H1 (cell line): Measurements from ENCODE around the gene NUP42. TPM values are rescaled to one million over a fixed set of nuclear protein-coding genes. Genes with fewer than 3 reads are reported as not detected.

Experiments
- CTCF ChIA-PET: fragments of 300-600 bp; sonication (Branson Sonifier 250); formaldehyde crosslinking; loops from one replicate; lab custom pipeline; 2021; ENCODE audit not compliant: partially characterized antibody; lab: Charles Lee
- POLR2A ChIA-PET: fragments of 300-600 bp; sonication (Branson Sonifier 250); formaldehyde crosslinking; loops from one replicate; lab custom pipeline; 2021; ENCODE audit warnings: inconsistent platforms; ENCODE audit not compliant: partially characterized antibody; lab: Charles Lee
- DNase-seq, 2 experiments: peaks; one replicate each; pipeline versions ENCODE4 v3.0.0 to v3.0.0-alpha.2; 2010 to 2022; ENCODE audit warnings: low spot score in 2 of 2, low read depth in 1 of 2, mixed read lengths in 1 of 2
- FAIRE-seq: peaks from 2 replicates; lab custom pipeline; 2011; peaks lifted over from hg19 to GRCh38; lab: Jason Lieb, UNC
- H2AFZ ChIP-seq: 2 replicates; pipeline ENCODE4 v1.8.1; 2012; ENCODE audit warnings: low read length, inconsistent platforms
- H2AK5ac ChIP-seq: 2 replicates; pipeline ENCODE4 v1.6.1; 2013; ENCODE audit warnings: low read depth, low read length
- H2BK120ac ChIP-seq: replicated peaks from 2 replicates; pipeline ENCODE3; 2013; ENCODE audit warnings: low read depth, low read length, inconsistent platforms
- H2BK12ac ChIP-seq: 2 replicates; pipeline ENCODE4 v1.6.1; 2013; ENCODE audit warnings: low read depth, low read length
- H2BK15ac ChIP-seq: 2 replicates; pipeline ENCODE4 v1.6.1; 2013; ENCODE audit warnings: low read length
- H2BK20ac ChIP-seq: 2 replicates; pipeline ENCODE4 v1.6.1; 2013; ENCODE audit warnings: low read length
- H2BK5ac ChIP-seq: 2 replicates; pipeline ENCODE4 v1.6.1; 2013; ENCODE audit warnings: low read depth, low read length
- H3K14ac ChIP-seq: 2 replicates; pipeline ENCODE4 v1.6.1; 2013; ENCODE audit warnings: inconsistent platforms; ENCODE audit not compliant: insufficient read length
- H3K18ac ChIP-seq: 2 replicates; pipeline ENCODE4 v1.6.1; 2013; ENCODE audit warnings: low read length; ENCODE audit errors: extremely low read depth
- H3K23ac ChIP-seq: 2 replicates; pipeline ENCODE4 v1.6.1; 2013; ENCODE audit warnings: inconsistent platforms; ENCODE audit not compliant: insufficient read length
- H3K23me2 ChIP-seq: 2 replicates; pipeline ENCODE4 v1.6.1; 2013; ENCODE audit warnings: low read depth, low read length
- H3K27ac ChIP-seq: 2 replicates; pipeline ENCODE4 v1.6.1; 2011; ENCODE audit warnings: low read depth, low read length, inconsistent platforms
- H3K27me3 ChIP-seq, 4 experiments: replicated peaks in 1 of 4; 1 replicate in 1 of 4; 2 replicates in 3 of 4; pipeline versions ENCODE4 v1.6.1 to v1.8.1; 2011 to 2013; ENCODE audit warnings: low read length in 3 of 4, mild to moderate bottlenecking in 3 of 4, inconsistent platforms in 2 of 4, mixed read lengths in 2 of 4, moderate library complexity in 1 of 4; ENCODE audit not compliant: control insufficient read depth in 3 of 4, insufficient read depth in 3 of 4; ENCODE audit errors: extremely low read depth in 1 of 4
- H3K36me3 ChIP-seq, 4 experiments: 2 replicates each; pipeline versions ENCODE4 v1.6.1 to v1.8.1; 2011 to 2013; ENCODE audit warnings: mild to moderate bottlenecking in 4 of 4, low read length in 3 of 4, moderate library complexity in 2 of 4, control low read depth in 1 of 4, inconsistent platforms in 1 of 4; ENCODE audit not compliant: insufficient read depth in 4 of 4, control insufficient read depth in 2 of 4
- H3K4ac ChIP-seq: replicated peaks from 2 replicates; pipeline ENCODE3; 2013; ENCODE audit warnings: low read length, low read depth, mixed read lengths, inconsistent platforms; ENCODE audit not compliant: insufficient read length
- H3K4me1 ChIP-seq, 4 experiments: replicated peaks in 1 of 4; 1 replicate in 1 of 4; 2 replicates in 3 of 4; pipeline versions ENCODE4 v1.6.1 to v1.8.1; 2011 to 2013; ENCODE audit warnings: low read length in 3 of 4, inconsistent platforms in 2 of 4, mixed read lengths in 1 of 4; ENCODE audit not compliant: insufficient read depth in 4 of 4, control insufficient read depth in 3 of 4
- H3K4me2 ChIP-seq, 2 experiments: 2 replicates each; pipeline versions ENCODE4 v1.6.1 to v1.8.1; 2011 to 2013; ENCODE audit warnings: low read depth in 2 of 2, low read length in 2 of 2, control low read depth in 1 of 2, inconsistent platforms in 1 of 2, mild to moderate bottlenecking in 1 of 2; ENCODE audit not compliant: insufficient read depth in 1 of 2
- H3K4me3 ChIP-seq, 4 experiments: fragments of 200-600, 300-600 bp in 1 of 4; sonication (generic), shearing (Covaris generic), sonication (Bioruptor Twin) in 1 of 4; 2 replicates each; pipeline versions ENCODE4 v1.5.1 to v1.8.1; 2011 to 2016; ENCODE audit warnings: low read length in 4 of 4, low read depth in 3 of 4, control low read depth in 2 of 4, inconsistent platforms in 2 of 4, mild to moderate bottlenecking in 2 of 4, mixed read lengths in 1 of 4, moderate library complexity in 1 of 4; ENCODE audit not compliant: insufficient read depth in 2 of 4; ENCODE audit errors: extremely low read depth in 1 of 4
- H3K56ac ChIP-seq: replicated peaks from 2 replicates; pipeline ENCODE3; 2013; ENCODE audit warnings: low read depth, mild to moderate bottlenecking, mixed read lengths, low read length, inconsistent platforms; ENCODE audit not compliant: insufficient read length
- H3K79me1 ChIP-seq: 2 replicates; pipeline ENCODE4 v1.6.1; 2013; ENCODE audit warnings: low read depth, low read length, control low read depth
- H3K79me2 ChIP-seq, 2 experiments: 2 replicates each; pipeline versions ENCODE4 v1.6.1 to v1.8.1; 2012 to 2013; ENCODE audit warnings: low read length in 2 of 2, mild to moderate bottlenecking in 2 of 2, inconsistent platforms in 1 of 2; ENCODE audit not compliant: insufficient read depth in 2 of 2, control insufficient read depth in 1 of 2
- H3K9ac ChIP-seq, 4 experiments: replicated peaks in 1 of 4; 1 replicate in 1 of 4; 2 replicates in 3 of 4; pipeline versions ENCODE4 v1.6.1 to v1.8.1; 2011 to 2013; ENCODE audit warnings: low read depth in 3 of 4, low read length in 3 of 4, control low read depth in 2 of 4, mild to moderate bottlenecking in 2 of 4, moderate library complexity in 2 of 4, inconsistent platforms in 1 of 4; ENCODE audit errors: extremely low read depth in 1 of 4
- H3K9me3 ChIP-seq, 2 experiments: 2 replicates each; pipeline versions ENCODE4 v1.6.1 to v1.8.1; 2012 to 2013; ENCODE audit warnings: mild to moderate bottlenecking in 2 of 2, moderate library complexity in 2 of 2, control low read depth in 1 of 2, inconsistent platforms in 1 of 2, low read depth in 1 of 2, low read length in 1 of 2, mixed read lengths in 1 of 2; ENCODE audit not compliant: insufficient read depth in 2 of 2
- H4K20me1 ChIP-seq, 2 experiments: replicated peaks in 1 of 2; 2 replicates each; pipeline versions ENCODE3 to v1.8.1; 2011 to 2013; ENCODE audit warnings: inconsistent platforms in 2 of 2, low read length in 2 of 2, mild to moderate bottlenecking in 1 of 2; ENCODE audit not compliant: insufficient read depth in 2 of 2, control insufficient read depth in 1 of 2
- H4K5ac ChIP-seq: 2 replicates; pipeline ENCODE4 v1.6.1; 2013; ENCODE audit warnings: low read length, low read depth, mixed read lengths, inconsistent platforms; ENCODE audit not compliant: insufficient read length
- H4K8ac ChIP-seq: 2 replicates; pipeline ENCODE4 v1.8.0; 2013; ENCODE audit warnings: mild to moderate bottlenecking, moderate library complexity, low read length, inconsistent platforms; ENCODE audit not compliant: insufficient read depth; ENCODE audit errors: extremely low read depth
- H4K91ac ChIP-seq: replicated peaks from 2 replicates; pipeline ENCODE3; 2013; ENCODE audit warnings: low read length, mixed read lengths, inconsistent platforms; ENCODE audit not compliant: insufficient read length
- BACH1 ChIP-seq: IDR thresholded peaks from 2 replicates; pipeline ENCODE4 v1.6.1; 2012; ENCODE audit warnings: low read length, improper control_type of control experiment
- BCL11A ChIP-seq, 2 experiments: IDR thresholded peaks; one replicate each; pipeline ENCODE4 v1.6.1; 2011; ENCODE audit warnings: low read depth in 2 of 2, low read length in 2 of 2, mild to moderate bottlenecking in 2 of 2
- CTCF ChIP-seq, 3 experiments: IDR thresholded peaks; 1 replicate in 2 of 3; 2 replicates in 1 of 3; pipeline versions ENCODE4 v1.5.1 to v1.6.1; 2011; ENCODE audit warnings: low read length in 3 of 3, mild to moderate bottlenecking in 3 of 3, inconsistent platforms in 2 of 3, low read depth in 1 of 3, moderate library complexity in 1 of 3; ENCODE audit not compliant: insufficient read depth in 1 of 3; ENCODE audit errors: control extremely low read depth in 1 of 3
- RAD21 ChIP-seq, 2 experiments: IDR thresholded peaks in 1 of 2; conservative IDR thresholded peaks in 1 of 2; 2 replicates each; pipeline ENCODE4 v1.6.1; 2011; ENCODE audit warnings: low read depth in 2 of 2, low read length in 2 of 2, improper control_type of control experiment in 1 of 2, inconsistent platforms in 1 of 2, mild to moderate bottlenecking in 1 of 2, moderate library complexity in 1 of 2
- WGBS, 2 experiments: shearing (Covaris generic) in 1 of 2; methylation state at CpG; one replicate each; pipeline versions ENCODE4 v1.1.6 to v1.1.7; 2013 to 2015; ENCODE audit warnings: low lambda C conversion rate in 2 of 2, mixed read lengths in 2 of 2, inconsistent platforms in 1 of 2, low coverage in 1 of 2, missing lambda C conversion rate in 1 of 2; ENCODE audit not compliant: insufficient replicate concordance in 2 of 2, insufficient coverage in 1 of 2, insufficient read length in 1 of 2; ENCODE audit errors: extremely low coverage in 1 of 2, missing lambda C conversion rate in 1 of 2; 5-methylcytosine and 5-hydroxymethylcytosine counted together
- polyA plus RNA-seq, 7 experiments: library from polyadenylated mRNA; depleted of rRNA in 3 of 7; stranded (reverse) in 5 of 7; unstranded in 2 of 7; fragments of >200 nt in 5 of 7; fragments of 200-250 nt in 2 of 7; gene quantifications; 1 replicate in 5 of 7; 2 replicates in 1 of 7; 4 replicates in 1 of 7; pipeline versions ENCODE4 v1.2.1 to v1.2.3, GENCODE V29; 2011 to 2013; ENCODE audit warnings: missing spikeins in 2 of 7, mixed read lengths in 2 of 7
- total RNA-seq: library from RNA; stranded (reverse); fragmentation: NEBNext Ultra II Directional; extraction: Animal tissue kit (Norgen Biotek cat#: 25700); gene quantifications from 2 replicates; pipeline ENCODE4 v1.2.1, GENCODE V29; 2021

NUP42 gene
- total and polyA plus RNA-seq, 2 of the 8 experiments (the other 6 are each of a cell fraction or from before 2014, with no cell fraction given): 31.8 to 41.2 TPM

GRCh38 chr7:23184709-23185359 is 3.0 kb downstream of the NUP42 start:
- FAIRE-seq: no peak
- Histone ChIP-seq H3K14ac (no peak overlapping the region), H3K56ac (no peak overlapping the region), H2BK120ac (no peak overlapping the region), H3K4me3 (no peak overlapping the region), H2BK5ac (no peak overlapping the region), H2AK5ac (no peak overlapping the region), H2BK20ac (no peak overlapping the region), H3K4me1 (peaks cover 0 to 3% (median under 1%) of the 10 kb centered on the region in 4 experiments; a peak in 2 of 7 replicates), H3K79me2 (peaks cover 0 to 34% of the 10 kb centered on the region in 2 experiments; a peak in 2 of 4 replicates), H2BK12ac (no peak overlapping the region), H3K23ac (no peak overlapping the region), H3K27ac (no peak overlapping the region), H3K4ac (no peak overlapping the region), H4K20me1 (no peaks in the 10 kb centered on the region), H3K79me1 (peaks cover 11% of the 10 kb centered on the region; the same call in 1 of the 2 replicates), H3K18ac (no peak overlapping the region), H3K23me2 (peaks cover 5% of the 10 kb centered on the region; the same call in 1 of the 2 replicates), H3K4me2 (no peak overlapping the region), H3K9ac (no peak overlapping the region), H3K9me3 (no peaks in the 10 kb centered on the region), H2BK15ac (no peak overlapping the region), H2AFZ (no peak overlapping the region), H4K91ac (no peak overlapping the region), H3K36me3 (peaks cover 4 to 45% (median 23%) of the 10 kb centered on the region in 4 experiments; a peak in 7 of 8 replicates), H3K27me3 (no peaks in the 10 kb centered on the region), H4K8ac (no peak overlapping the region), H4K5ac (no peak overlapping the region)
- ChIA-PET CTCF (interaction anchor here (1.1 to 1.6 kb wide), 7 partner anchors 9 to 84 kb away, joined by 3 to 7 read pairs (median 3); no protein-coding TSS in a partner anchor), POLR2A (interaction anchor here (1.3 kb wide), 1 partner anchor 86 kb away, joined by 3 read pairs; no protein-coding TSS in a partner anchor)
- TF ChIP-seq BACH1 (no peak), RAD21 (IDR thresholded peaks at IDR 0.05 in 1 of 2, conservative IDR thresholded peaks at IDR 0.05 in 1 of 2; ENCODE audit: low read depth in 2 of 2, low read length in 2 of 2) (peak; percentile 35 to 48), BCL11A (IDR thresholded peaks at IDR 0.05; ENCODE audit: low read depth in 2 of 2, low read length in 2 of 2) (no peak), CTCF (IDR thresholded peaks at IDR 0.05; ENCODE audit: control extremely low read depth in 1 of 3, insufficient read depth in 1 of 3, low read depth in 1 of 3, low read length in 3 of 3) (peak in 1 of 3 experiments; percentile 14; a peak in 2 of 4 replicates)
- WGBS, 2 experiments: 85 to 100% methylated on average over 1 to 4 of the region's 4 CpGs
- DNase-seq: no peak
